ENCODE measurements around the gene SPOCD1. TPM values are rescaled to one million over a fixed set of nuclear protein-coding genes. Genes with fewer than 3 reads are reported as not detected.

Gene SPOCD1
- total RNA-seq, 2 donors from 2014 or later = 2.0 to 3.1 TPM

DNA sequence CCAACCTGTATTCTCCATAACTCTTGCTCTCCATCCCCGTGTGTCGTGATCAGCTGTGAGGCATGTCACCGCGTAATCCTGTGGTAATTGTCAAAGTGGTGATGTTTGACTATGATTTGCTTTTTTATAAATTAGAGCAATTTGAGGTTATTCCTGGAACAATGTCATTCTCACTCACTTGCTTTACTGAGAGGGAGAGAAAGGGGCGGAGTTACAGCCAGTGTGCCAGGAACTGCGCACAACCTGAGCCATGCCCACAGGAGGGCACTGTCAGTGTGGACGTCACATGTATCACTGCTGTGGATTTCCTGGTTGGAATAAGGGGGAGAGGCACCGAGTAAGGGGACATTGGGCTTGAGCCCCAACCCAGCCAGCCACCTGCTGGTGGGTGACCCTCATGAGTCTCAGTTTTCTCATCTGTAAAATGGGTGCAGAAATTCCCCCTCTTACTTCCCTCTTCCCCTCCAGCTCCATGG lies 58.6 kb downstream of the SPOCD1 start:
- Histone ChIP-seq H3K27ac (ENCODE audit: low read depth, low read length) (no peak overlapping the region), H3K9ac (ENCODE audit: extremely low read depth, low read length, poor library complexity, severe bottlenecking) (no peak overlapping the region), H3K9me3 (ENCODE audit: control insufficient read depth, low read length) (no peaks in the 10 kb centered on the region), H3K4me1 (ENCODE audit: control insufficient read depth, insufficient read depth, low read length) (peaks cover 17% of the 10 kb centered on the region), H3K27me3 (ENCODE audit: control insufficient read depth, insufficient read depth, low read length, poor library complexity, severe bottlenecking) (peaks cover 3% of the 10 kb centered on the region), H3K4me3 (ENCODE audit: low read length) (no peak overlapping the region), H3K36me3 (ENCODE audit: control insufficient read depth, insufficient read depth, low read length) (no peaks in the 10 kb centered on the region)
- TF ChIP-seq, protein P1, sequence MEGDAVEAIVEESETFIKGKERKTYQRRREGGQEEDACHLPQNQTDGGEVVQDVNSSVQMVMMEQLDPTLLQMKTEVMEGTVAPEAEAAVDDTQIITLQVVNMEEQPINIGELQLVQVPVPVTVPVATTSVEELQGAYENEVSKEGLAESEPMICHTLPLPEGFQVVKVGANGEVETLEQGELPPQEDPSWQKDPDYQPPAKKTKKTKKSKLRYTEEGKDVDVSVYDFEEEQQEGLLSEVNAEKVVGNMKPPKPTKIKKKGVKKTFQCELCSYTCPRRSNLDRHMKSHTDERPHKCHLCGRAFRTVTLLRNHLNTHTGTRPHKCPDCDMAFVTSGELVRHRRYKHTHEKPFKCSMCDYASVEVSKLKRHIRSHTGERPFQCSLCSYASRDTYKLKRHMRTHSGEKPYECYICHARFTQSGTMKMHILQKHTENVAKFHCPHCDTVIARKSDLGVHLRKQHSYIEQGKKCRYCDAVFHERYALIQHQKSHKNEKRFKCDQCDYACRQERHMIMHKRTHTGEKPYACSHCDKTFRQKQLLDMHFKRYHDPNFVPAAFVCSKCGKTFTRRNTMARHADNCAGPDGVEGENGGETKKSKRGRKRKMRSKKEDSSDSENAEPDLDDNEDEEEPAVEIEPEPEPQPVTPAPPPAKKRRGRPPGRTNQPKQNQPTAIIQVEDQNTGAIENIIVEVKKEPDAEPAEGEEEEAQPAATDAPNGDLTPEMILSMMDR (conservative IDR thresholded peaks at IDR 0.05) = peak; percentile 26
- Mint-ChIP-seq H3K9me3 (no peaks in the 10 kb centered on the region), H3K27me3 (ENCODE audit: insufficient read depth) (peaks cover 10% of the 10 kb centered on the region), H3K4me1 (peaks cover 12% of the 10 kb centered on the region), H3K27ac (no peak overlapping the region), H3K4me3 (no peak overlapping the region), H3K36me3 (ENCODE audit: low read depth) (no peaks in the 10 kb centered on the region)
- WGBS, 2 experiments (ENCODE audit: insufficient coverage in 1 of 2, insufficient read length in 1 of 2) = 93 to 100% methylated on average over 1 to 8 of the region's 8 CpGs
- no peak for DNase-seq

DNA sequence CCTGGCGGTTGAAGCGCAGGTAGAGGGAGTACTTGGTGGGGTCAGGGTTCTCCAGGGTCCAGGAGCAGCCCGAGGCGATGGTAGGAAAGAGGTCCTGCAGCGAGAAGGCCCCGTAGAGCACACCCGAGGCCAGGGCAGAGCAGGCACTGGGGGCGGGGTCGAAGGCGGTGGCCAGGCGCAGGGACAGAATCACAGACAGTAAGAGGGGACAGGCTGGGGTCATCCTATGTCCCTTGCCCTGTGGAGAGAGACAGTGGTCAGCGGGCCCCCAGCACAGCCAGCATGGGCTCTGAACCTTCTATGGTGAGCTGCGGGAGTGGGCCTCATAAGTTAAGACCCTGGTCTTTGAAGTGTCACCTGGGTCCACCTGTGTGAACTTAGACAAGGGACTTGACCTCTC lies 59.2 kb downstream of the SPOCD1 start:
- no peaks in the 10 kb centered on the region for H3K9me3 ChIP-seq (ENCODE audit: control insufficient read depth, low read length)
- H3K36me3 ChIP-seq (ENCODE audit: control insufficient read depth, insufficient read depth, low read length) = no peaks in the 10 kb centered on the region
- Mint-ChIP-seq H3K9me3 (no peaks in the 10 kb centered on the region), H3K4me1 (peaks cover 12% of the 10 kb centered on the region), H3K4me3 (no peak overlapping the region), H3K36me3 (ENCODE audit: low read depth) (no peaks in the 10 kb centered on the region), H3K27ac (no peak overlapping the region), H3K27me3 (ENCODE audit: insufficient read depth) (peaks cover 4% of the 10 kb centered on the region)
- peaks cover 15% of the 10 kb centered on the region for H3K4me1 ChIP-seq (ENCODE audit: control insufficient read depth, insufficient read depth, low read length)
- H3K27me3 ChIP-seq (ENCODE audit: control insufficient read depth, insufficient read depth, low read length, poor library complexity, severe bottlenecking) = no peaks in the 10 kb centered on the region
- no peak overlapping the region for H3K4me3 ChIP-seq (ENCODE audit: low read length)
- TF ChIP-seq, protein P1 (conservative IDR thresholded peaks at IDR 0.05) = no peak
- WGBS, 2 experiments (ENCODE audit: insufficient coverage in 1 of 2, insufficient read length in 1 of 2) = 89 to 92% methylated on average over 9 to 13 of the region's 13 CpGs
- no peak overlapping the region for H3K9ac ChIP-seq (ENCODE audit: extremely low read depth, low read length, poor library complexity, severe bottlenecking)
- H3K27ac ChIP-seq (ENCODE audit: low read depth, low read length) = no peak overlapping the region
- DNase-seq = no peak

DNA sequence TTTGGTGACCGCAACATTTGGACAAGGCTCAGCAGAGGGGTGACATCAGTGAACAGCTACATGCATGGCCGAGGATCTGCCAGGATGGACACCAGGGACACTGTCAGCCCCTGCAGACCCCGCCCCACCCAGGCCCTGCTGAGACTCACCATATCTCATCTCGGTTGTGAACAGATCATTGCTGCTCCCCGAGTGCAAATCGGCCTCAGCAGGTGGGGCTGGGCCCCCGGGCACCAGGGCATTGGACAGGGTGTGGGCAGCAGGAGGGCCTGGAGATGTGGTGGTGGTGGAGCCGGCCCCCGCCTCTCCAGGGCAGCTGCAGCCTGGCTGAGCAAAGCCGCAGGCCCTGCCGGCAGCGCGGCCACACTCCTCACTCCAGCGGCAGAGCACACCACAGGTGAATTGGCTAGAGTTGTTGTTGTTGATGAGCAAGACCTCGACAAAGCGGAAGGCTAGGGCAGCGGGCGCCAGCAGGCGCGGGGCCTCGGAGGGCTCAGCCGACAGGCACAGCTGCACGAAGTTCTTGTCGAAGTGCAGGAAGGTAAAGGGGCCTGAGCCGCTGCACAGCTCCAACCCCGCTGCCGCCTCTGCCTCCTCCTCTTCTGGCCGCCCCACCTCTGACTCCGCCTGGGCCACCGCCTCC lies 59.9 kb downstream of the SPOCD1 start:
- TF ChIP-seq, protein P1 (conservative IDR thresholded peaks at IDR 0.05) = no peak
- H3K9me3 ChIP-seq (ENCODE audit: control insufficient read depth, low read length) = no peaks in the 10 kb centered on the region
- no peaks in the 10 kb centered on the region for H3K36me3 ChIP-seq (ENCODE audit: control insufficient read depth, insufficient read depth, low read length)
- Mint-ChIP-seq H3K4me1 (peaks cover 10% of the 10 kb centered on the region), H3K27ac (no peak overlapping the region), H3K36me3 (ENCODE audit: low read depth) (no peaks in the 10 kb centered on the region), H3K27me3 (ENCODE audit: insufficient read depth) (no peaks in the 10 kb centered on the region), H3K4me3 (no peak overlapping the region), H3K9me3 (no peaks in the 10 kb centered on the region)
- no peaks in the 10 kb centered on the region for H3K27me3 ChIP-seq (ENCODE audit: control insufficient read depth, insufficient read depth, low read length, poor library complexity, severe bottlenecking)
- no peak overlapping the region for H3K9ac ChIP-seq (ENCODE audit: extremely low read depth, low read length, poor library complexity, severe bottlenecking)
- 91 to 95% methylated on average over 21 to 30 of the region's 30 CpGs for WGBS, 2 experiments (ENCODE audit: insufficient coverage in 1 of 2, insufficient read length in 1 of 2)
- H3K27ac ChIP-seq (ENCODE audit: low read depth, low read length) = no peak overlapping the region
- no peak for DNase-seq
- H3K4me3 ChIP-seq (ENCODE audit: low read length) = no peak overlapping the region
- H3K4me1 ChIP-seq (ENCODE audit: control insufficient read depth, insufficient read depth, low read length) = peaks cover 9% of the 10 kb centered on the region
